Measurements from ENCODE around the gene CD300LB. TPM values are rescaled to one million over a fixed set of nuclear protein-coding genes. Genes with fewer than 3 reads are reported as not detected.
"Not testable (repeated sequence)": the region's sequence is repeated elsewhere in the genome, so short reads cannot be mapped to it uniquely, and the experiment has no call there.

CD300LB gene
- total RNA-seq, 1 donor from 2014 or later, result not detected

DNA sequence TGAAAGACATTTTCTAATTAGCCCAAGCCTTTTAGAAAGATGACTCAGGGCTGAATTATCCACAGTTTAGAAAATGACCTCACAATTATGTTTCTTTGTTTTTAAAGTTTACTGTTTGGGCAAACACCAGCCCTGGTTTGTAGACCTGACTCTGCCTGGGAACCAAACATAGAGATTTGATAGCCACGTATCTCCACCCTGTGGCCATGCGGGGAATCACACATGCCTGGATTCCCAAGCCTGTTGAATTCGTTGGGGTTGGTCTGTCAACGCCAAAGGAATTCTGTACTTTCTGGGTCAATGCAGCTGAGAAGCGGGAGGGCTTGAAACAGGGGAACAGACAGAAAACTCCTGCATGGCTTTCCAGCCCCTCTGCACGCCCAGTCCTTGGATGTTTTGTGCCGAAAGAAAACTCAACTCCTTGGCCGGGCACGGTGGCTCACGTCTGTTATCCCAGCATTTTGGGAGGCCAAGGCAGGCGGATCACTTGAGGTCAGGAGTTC is 37.9 kb downstream of the CD300LB start:
- no peak overlapping the region for H3K4me3 Mint-ChIP-seq
- peaks cover 17% of the 10 kb centered on the region for H3K27me3 Mint-ChIP-seq (ENCODE audit: low read depth)
- peak; percentile 78 for DNase-seq (ENCODE audit: low read depth, low spot score)
- TF ChIP-seq, protein P1, sequence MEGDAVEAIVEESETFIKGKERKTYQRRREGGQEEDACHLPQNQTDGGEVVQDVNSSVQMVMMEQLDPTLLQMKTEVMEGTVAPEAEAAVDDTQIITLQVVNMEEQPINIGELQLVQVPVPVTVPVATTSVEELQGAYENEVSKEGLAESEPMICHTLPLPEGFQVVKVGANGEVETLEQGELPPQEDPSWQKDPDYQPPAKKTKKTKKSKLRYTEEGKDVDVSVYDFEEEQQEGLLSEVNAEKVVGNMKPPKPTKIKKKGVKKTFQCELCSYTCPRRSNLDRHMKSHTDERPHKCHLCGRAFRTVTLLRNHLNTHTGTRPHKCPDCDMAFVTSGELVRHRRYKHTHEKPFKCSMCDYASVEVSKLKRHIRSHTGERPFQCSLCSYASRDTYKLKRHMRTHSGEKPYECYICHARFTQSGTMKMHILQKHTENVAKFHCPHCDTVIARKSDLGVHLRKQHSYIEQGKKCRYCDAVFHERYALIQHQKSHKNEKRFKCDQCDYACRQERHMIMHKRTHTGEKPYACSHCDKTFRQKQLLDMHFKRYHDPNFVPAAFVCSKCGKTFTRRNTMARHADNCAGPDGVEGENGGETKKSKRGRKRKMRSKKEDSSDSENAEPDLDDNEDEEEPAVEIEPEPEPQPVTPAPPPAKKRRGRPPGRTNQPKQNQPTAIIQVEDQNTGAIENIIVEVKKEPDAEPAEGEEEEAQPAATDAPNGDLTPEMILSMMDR (conservative IDR thresholded peaks at IDR 0.05), result peak; percentile 86
- no peak overlapping the region for H3K27ac Mint-ChIP-seq (ENCODE audit: unreplicated experiment)
- peaks cover 10% of the 10 kb centered on the region for H3K4me1 Mint-ChIP-seq
- peaks cover 2% of the 10 kb centered on the region for H3K9me3 Mint-ChIP-seq
- no peaks in the 10 kb centered on the region for H3K36me3 Mint-ChIP-seq (ENCODE audit: low read depth)

GRCh38 chr17:74491626-74492025 is 39.6 kb downstream of the CD300LB start:
- Mint-ChIP-seq H3K27me3 (ENCODE audit: low read depth) (peaks cover 23% of the 10 kb centered on the region), H3K36me3 (ENCODE audit: low read depth) (no peaks in the 10 kb centered on the region), H3K4me1 (peaks cover 10% of the 10 kb centered on the region), H3K4me3 (no peak overlapping the region), H3K27ac (ENCODE audit: unreplicated experiment) (no peak overlapping the region), H3K9me3 (peaks cover 5% of the 10 kb centered on the region)
- DNase-seq (ENCODE audit: low read depth, low spot score), result no peak
- TF ChIP-seq, protein P1 (conservative IDR thresholded peaks at IDR 0.05), result no peak

- H3K4me3 Mint-ChIP-seq, result no peak overlapping the region
- TF ChIP-seq, protein P1 (conservative IDR thresholded peaks at IDR 0.05), result no peak
- H3K27ac Mint-ChIP-seq (ENCODE audit: unreplicated experiment), result no peak overlapping the region
- H3K27me3 Mint-ChIP-seq (ENCODE audit: low read depth), result peaks cover 23% of the 10 kb centered on the region
- peaks cover 5% of the 10 kb centered on the region for H3K9me3 Mint-ChIP-seq
- H3K36me3 Mint-ChIP-seq (ENCODE audit: low read depth), result no peaks in the 10 kb centered on the region
- H3K4me1 Mint-ChIP-seq, result peaks cover 10% of the 10 kb centered on the region
- DNase-seq (ENCODE audit: low read depth, low spot score), result no peak
These were observed 40.6 kb downstream of the CD300LB start for GRCh38 chr17:74490716-74491115.

DNA sequence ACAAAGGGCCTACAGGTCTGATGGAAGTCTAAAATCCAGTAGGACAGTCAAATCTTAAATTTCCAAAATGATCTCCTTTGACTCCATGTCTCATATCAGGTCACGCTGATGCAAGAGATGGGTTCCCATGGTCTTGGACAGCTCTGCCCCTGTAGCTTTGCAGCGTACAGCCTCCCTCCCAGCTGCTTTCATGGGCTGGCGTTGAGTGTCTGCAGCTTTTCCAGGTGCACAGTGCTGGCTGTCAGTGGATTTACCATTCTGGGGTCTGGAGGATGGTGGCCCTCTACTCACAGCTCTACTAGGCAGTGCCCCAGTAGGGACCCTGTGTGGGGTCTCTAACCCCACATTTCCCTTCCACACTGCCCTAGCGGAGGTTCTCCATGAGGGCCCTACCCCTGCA is 43.0 kb downstream of the CD300LB start:
- H3K36me3 Mint-ChIP-seq (ENCODE audit: low read depth); H3K4me3 Mint-ChIP-seq; DNase-seq (ENCODE audit: low read depth, low spot score); H3K9me3 Mint-ChIP-seq; H3K4me1 Mint-ChIP-seq; H3K27ac Mint-ChIP-seq (ENCODE audit: unreplicated experiment): not testable (repeated sequence)
- peaks cover 20% of the 10 kb centered on the region for H3K27me3 Mint-ChIP-seq (ENCODE audit: low read depth)

DNA sequence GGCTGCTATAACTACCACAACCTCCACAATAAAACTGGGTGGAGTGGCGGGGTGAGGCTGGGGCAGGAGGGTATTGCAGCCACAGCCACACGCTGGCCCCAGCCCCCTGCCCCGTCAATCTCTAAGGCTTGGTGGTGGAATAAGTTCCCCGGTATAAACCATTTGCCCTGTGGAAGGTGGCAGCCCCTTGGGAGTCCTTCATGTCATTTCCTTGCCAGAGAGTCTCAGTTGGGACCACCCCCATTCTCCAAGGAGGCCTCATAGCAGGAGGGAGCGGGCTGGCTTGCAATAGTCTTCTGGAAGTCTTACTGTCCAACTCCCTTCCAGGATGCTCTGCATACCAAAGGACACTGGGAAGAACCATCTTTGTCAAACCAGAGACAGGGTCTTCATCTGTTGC is 45.4 kb downstream of the CD300LB start:
- H3K4me3 Mint-ChIP-seq, result no peak overlapping the region
- TF ChIP-seq, protein P1 (conservative IDR thresholded peaks at IDR 0.05), result no peak
- H3K4me1 Mint-ChIP-seq, result no peaks in the 10 kb centered on the region
- H3K27ac Mint-ChIP-seq (ENCODE audit: unreplicated experiment), result no peak overlapping the region
- no peaks in the 10 kb centered on the region for H3K36me3 Mint-ChIP-seq (ENCODE audit: low read depth)
- peaks cover 26% of the 10 kb centered on the region for H3K27me3 Mint-ChIP-seq (ENCODE audit: low read depth)
- no peak for DNase-seq (ENCODE audit: low read depth, low spot score)
- H3K9me3 Mint-ChIP-seq, result peaks cover 5% of the 10 kb centered on the region

DNA sequence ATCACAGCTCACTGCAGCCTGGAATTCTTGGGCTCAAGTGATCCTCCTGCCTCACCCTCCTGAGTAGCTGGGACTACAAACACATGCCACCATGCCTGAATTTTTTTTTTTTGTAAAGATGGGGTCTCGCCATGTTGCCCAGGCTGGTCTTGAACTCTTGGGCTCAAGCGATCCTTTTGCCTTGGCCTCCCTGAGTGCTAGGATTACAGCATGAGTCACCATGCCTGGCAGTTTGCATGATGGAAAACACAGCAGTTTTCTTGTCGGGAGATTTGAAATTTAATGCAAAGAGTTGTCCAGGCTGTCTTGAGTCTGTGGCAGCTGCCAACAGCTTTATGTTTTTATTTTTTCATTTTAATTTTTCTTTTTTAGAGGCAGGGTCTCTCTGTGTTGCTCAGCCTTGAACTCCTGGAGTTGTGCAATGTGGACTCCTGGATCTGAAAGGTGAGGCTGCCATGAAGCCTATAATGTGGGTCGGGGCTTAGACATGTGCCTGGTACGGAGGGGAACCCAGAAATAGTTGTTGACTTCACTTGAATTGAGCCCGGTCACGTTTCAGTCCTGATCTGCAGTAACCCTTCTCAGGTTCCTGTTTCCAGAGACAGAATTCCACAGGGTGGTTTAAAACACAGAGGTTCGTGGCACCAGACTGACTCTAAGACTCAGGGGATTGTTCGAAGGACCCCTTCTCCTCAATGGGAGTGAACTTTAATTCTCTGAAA is 46.1 kb downstream of the CD300LB start:
- peaks cover 5% of the 10 kb centered on the region for H3K9me3 Mint-ChIP-seq
- H3K4me1 Mint-ChIP-seq, result no peaks in the 10 kb centered on the region
- peaks cover 25% of the 10 kb centered on the region for H3K27me3 Mint-ChIP-seq (ENCODE audit: low read depth)
- DNase-seq (ENCODE audit: low read depth, low spot score), result no peak
- H3K4me3 Mint-ChIP-seq, result no peak overlapping the region
- TF ChIP-seq, protein P1 (conservative IDR thresholded peaks at IDR 0.05), result no peak
- peak overlapping the region; percentile 20 for H3K27ac Mint-ChIP-seq (ENCODE audit: unreplicated experiment)
- H3K36me3 Mint-ChIP-seq (ENCODE audit: low read depth), result no peaks in the 10 kb centered on the region
